Measurements from ENCODE around the gene ACOX1. TPM values are rescaled to one million over a fixed set of nuclear protein-coding genes. Genes with fewer than 3 reads are reported as not detected.

ACOX1 gene
- total and polyA plus RNA-seq, 2 of the 13 experiments (the other 11 are each of a cell fraction or from before 2014, with no cell fraction given) = 86.4 to 120 TPM

- peak; percentile 33; the same call in 1 of the 2 replicates for TF ChIP-seq ZBTB4 (CRISPR knock-in tag; IDR thresholded peaks at IDR 0.05; ENCODE audit: borderline replicate concordance)
- peak; percentile 71; the same call in 1 of the 2 replicates for TF ChIP-seq ZNF615 (CRISPR knock-in tag; IDR thresholded peaks at IDR 0.05; ENCODE audit: borderline replicate concordance)
- TF ChIP-seq, protein P1, sequence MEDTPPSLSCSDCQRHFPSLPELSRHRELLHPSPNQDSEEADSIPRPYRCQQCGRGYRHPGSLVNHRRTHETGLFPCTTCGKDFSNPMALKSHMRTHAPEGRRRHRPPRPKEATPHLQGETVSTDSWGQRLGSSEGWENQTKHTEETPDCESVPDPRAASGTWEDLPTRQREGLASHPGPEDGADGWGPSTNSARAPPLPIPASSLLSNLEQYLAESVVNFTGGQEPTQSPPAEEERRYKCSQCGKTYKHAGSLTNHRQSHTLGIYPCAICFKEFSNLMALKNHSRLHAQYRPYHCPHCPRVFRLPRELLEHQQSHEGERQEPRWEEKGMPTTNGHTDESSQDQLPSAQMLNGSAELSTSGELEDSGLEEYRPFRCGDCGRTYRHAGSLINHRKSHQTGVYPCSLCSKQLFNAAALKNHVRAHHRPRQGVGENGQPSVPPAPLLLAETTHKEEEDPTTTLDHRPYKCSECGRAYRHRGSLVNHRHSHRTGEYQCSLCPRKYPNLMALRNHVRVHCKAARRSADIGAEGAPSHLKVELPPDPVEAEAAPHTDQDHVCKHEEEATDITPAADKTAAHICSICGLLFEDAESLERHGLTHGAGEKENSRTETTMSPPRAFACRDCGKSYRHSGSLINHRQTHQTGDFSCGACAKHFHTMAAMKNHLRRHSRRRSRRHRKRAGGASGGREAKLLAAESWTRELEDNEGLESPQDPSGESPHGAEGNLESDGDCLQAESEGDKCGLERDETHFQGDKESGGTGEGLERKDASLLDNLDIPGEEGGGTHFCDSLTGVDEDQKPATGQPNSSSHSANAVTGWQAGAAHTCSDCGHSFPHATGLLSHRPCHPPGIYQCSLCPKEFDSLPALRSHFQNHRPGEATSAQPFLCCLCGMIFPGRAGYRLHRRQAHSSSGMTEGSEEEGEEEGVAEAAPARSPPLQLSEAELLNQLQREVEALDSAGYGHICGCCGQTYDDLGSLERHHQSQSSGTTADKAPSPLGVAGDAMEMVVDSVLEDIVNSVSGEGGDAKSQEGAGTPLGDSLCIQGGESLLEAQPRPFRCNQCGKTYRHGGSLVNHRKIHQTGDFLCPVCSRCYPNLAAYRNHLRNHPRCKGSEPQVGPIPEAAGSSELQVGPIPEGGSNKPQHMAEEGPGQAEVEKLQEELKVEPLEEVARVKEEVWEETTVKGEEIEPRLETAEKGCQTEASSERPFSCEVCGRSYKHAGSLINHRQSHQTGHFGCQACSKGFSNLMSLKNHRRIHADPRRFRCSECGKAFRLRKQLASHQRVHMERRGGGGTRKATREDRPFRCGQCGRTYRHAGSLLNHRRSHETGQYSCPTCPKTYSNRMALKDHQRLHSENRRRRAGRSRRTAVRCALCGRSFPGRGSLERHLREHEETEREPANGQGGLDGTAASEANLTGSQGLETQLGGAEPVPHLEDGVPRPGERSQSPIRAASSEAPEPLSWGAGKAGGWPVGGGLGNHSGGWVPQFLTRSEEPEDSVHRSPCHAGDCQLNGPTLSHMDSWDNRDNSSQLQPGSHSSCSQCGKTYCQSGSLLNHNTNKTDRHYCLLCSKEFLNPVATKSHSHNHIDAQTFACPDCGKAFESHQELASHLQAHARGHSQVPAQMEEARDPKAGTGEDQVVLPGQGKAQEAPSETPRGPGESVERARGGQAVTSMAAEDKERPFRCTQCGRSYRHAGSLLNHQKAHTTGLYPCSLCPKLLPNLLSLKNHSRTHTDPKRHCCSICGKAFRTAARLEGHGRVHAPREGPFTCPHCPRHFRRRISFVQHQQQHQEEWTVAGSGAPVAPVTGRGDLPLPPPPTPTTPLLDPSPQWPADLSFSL (CRISPR knock-in tag; IDR thresholded peaks at IDR 0.05) = no peak; the same call in 1 of the 2 replicates
- TF ChIP-seq FOXA3 (CRISPR knock-in tag; IDR thresholded peaks at IDR 0.05) = 0 out of 2 replicates have a peak, but pooled peaks have one; percentile 1
- TF ChIP-seq PRDM4 (CRISPR knock-in tag; IDR thresholded peaks at IDR 0.05; ENCODE audit: borderline replicate concordance) = no peak
- TF ChIP-seq DNMT3B (CRISPR knock-in tag; conservative IDR thresholded peaks at IDR 0.05) = no peak
- TF ChIP-seq, protein P2, sequence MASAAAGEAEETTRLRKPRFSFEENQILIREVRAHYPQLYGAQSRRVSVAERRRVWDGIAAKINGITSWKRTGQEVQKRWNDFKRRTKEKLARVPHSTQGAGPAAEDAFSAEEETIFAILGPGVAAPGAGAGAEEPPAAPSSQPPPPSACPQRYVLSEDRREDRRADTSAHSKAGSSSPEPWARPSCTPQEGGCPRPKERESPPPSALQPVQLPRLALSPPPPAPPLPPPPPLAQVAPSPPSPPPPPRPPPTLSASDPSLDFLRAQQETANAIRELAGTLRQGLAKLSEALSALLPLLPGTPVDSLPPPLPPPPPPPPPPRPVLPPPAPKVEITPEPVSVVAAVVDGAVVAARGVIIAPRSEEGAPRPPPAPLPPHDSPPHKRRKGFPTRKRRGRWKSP (CRISPR knock-in tag; IDR thresholded peaks at IDR 0.05) = no peak
- 0 out of 2 replicates have a peak, but pooled peaks have one; percentile 66 for TF ChIP-seq ZNF234 (CRISPR knock-in tag; conservative IDR thresholded peaks at IDR 0.05)
- 0 out of 2 replicates have a peak, but pooled peaks have one; percentile 44 for TF ChIP-seq PCBP1 (IDR thresholded peaks at IDR 0.05; ENCODE audit: borderline replicate concordance, low read depth, low read length)
- TF ChIP-seq PLRG1 (conservative IDR thresholded peaks at IDR 0.05) = no peak
- no peak for TF ChIP-seq CENPX (CRISPR knock-in tag; IDR thresholded peaks at IDR 0.05)
- TF ChIP-seq ZNF30 (CRISPR knock-in tag; IDR thresholded peaks at IDR 0.05) = no peak
- 0 out of 2 replicates have a peak, but pooled peaks have one; percentile 9 for TF ChIP-seq ZNF790 (CRISPR knock-in tag; IDR thresholded peaks at IDR 0.05; ENCODE audit: borderline replicate concordance)
- peak; percentile 96 for TF ChIP-seq AGO2 (optimal IDR thresholded peaks at IDR 0.05; ENCODE audit: low read depth, low read length)
Observed at GRCh38 chr17:75897160-75898019, 81.6 kb downstream of the ACOX1 start (continued).
